HEK293 (cell line): ENCODE measurements around the gene MSANTD1.

ENCODE experiments used
- GLI4 ChIP-seq: fragments of 450-650 bp; formaldehyde crosslinking; IDR thresholded peaks from 2 replicates; pipeline ENCODE4 v1.5.1; 2016; ENCODE audit warnings: missing biosample characterization, missing genetic modification characterization
- MEIS1 ChIP-seq: sonication (generic); formaldehyde crosslinking; IDR thresholded peaks from 2 replicates; pipeline ENCODE4 v1.8.1; 2022; ENCODE audit warnings: missing genetic modification reagents, mild to moderate bottlenecking, borderline replicate concordance
- RBAK ChIP-seq: fragments of 450-650 bp; formaldehyde crosslinking; IDR thresholded peaks from 2 replicates; pipeline ENCODE4 v1.5.1; 2016; ENCODE audit warnings: missing biosample characterization, missing genetic modification characterization
- ZBTB20 ChIP-seq: fragments of 450-650 bp; formaldehyde crosslinking; IDR thresholded peaks from 2 replicates; pipeline ENCODE4 v1.5.1; 2016; ENCODE audit warnings: missing biosample characterization, missing genetic modification characterization
- ZNF76 ChIP-seq: fragments of 450-650 bp; formaldehyde crosslinking; IDR thresholded peaks from 2 replicates; pipeline ENCODE4; 2016; ENCODE audit warnings: low read depth, missing biosample characterization, missing genetic modification characterization, borderline replicate concordance
- ZNF843 ChIP-seq: fragments of 450-650 bp; formaldehyde crosslinking; IDR thresholded peaks from 2 replicates; pipeline ENCODE4 v1.5.1; 2016; ENCODE audit warnings: missing biosample characterization, missing genetic modification characterization
- ZSCAN30 ChIP-seq: fragments of 450-650 bp; IDR thresholded peaks from 2 replicates; pipeline ENCODE4 v1.5.1; 2018; ENCODE audit warnings: missing biosample characterization, mild to moderate bottlenecking, missing genetic modification characterization, moderate library complexity
- TF ChIP-seq, protein P1 (sequence below): fragments of 450-650 bp; formaldehyde crosslinking; IDR thresholded peaks from 2 replicates; pipeline ENCODE4 v1.5.1; 2016; ENCODE audit warnings: missing biosample characterization, missing genetic modification characterization, low read depth
- TF ChIP-seq, protein P2 (sequence below): fragments of 450-650 bp; formaldehyde crosslinking; IDR thresholded peaks from 2 replicates; pipeline ENCODE4 v1.5.1; 2016; ENCODE audit warnings: missing biosample characterization, missing genetic modification characterization
- TF ChIP-seq, protein P3 (sequence below): fragments of 450-650 bp; formaldehyde crosslinking; IDR thresholded peaks from 2 replicates; pipeline ENCODE4 v1.5.1; 2016; ENCODE audit warnings: missing biosample characterization, missing genetic modification characterization
- TF ChIP-seq, protein P4 (sequence below): fragments of 450-650 bp; formaldehyde crosslinking; IDR thresholded peaks from 2 replicates; pipeline ENCODE4 v1.5.1; 2016; ENCODE audit warnings: missing biosample characterization, missing genetic modification characterization
- TF ChIP-seq, protein P5 (sequence below): fragments of 450-650 bp; formaldehyde crosslinking; optimal IDR thresholded peaks from 2 replicates; pipeline ENCODE3; 2016; ENCODE audit warnings: missing biosample characterization, mild to moderate bottlenecking, missing genetic modification characterization
- TF ChIP-seq, protein P6 (sequence below): fragments of 450-650 bp; formaldehyde crosslinking; IDR thresholded peaks from 2 replicates; pipeline ENCODE4 v1.5.1; 2016; ENCODE audit warnings: missing biosample characterization, missing genetic modification characterization
- TF ChIP-seq, protein P7 (sequence below): fragments of 450-650 bp; formaldehyde crosslinking; IDR thresholded peaks from 2 replicates; pipeline ENCODE4 v1.5.1; 2016; ENCODE audit warnings: missing biosample characterization, missing genetic modification characterization

DNA sequence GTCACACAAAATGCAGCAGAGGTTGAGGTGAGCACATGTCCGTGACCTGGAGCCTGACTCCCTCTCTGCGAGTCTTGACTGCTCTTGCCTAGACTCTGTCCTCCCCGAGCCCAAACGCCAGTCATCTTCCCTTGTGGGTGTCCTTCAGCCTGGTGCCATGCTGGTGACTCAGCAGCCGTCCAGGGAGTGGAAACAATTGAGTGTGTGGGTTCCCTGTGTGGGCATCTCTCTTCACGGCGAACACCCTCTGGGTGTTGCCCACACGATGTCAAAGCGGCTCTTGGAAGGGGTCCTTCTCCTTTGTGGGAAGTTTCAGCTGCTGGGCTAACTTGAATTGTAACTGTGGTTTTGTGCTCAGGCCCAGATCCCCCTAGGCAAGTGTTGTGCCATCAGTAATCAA is 17.5 kb upstream of the MSANTD1 start:
- TF ChIP-seq, protein P1, sequence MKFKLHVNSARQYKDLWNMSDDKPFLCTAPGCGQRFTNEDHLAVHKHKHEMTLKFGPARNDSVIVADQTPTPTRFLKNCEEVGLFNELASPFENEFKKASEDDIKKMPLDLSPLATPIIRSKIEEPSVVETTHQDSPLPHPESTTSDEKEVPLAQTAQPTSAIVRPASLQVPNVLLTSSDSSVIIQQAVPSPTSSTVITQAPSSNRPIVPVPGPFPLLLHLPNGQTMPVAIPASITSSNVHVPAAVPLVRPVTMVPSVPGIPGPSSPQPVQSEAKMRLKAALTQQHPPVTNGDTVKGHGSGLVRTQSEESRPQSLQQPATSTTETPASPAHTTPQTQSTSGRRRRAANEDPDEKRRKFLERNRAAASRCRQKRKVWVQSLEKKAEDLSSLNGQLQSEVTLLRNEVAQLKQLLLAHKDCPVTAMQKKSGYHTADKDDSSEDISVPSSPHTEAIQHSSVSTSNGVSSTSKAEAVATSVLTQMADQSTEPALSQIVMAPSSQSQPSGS (tag by site-specific recombination) = no peak
- TF ChIP-seq ZNF76 (tag by site-specific recombination) = no peak
- TF ChIP-seq, protein P2, sequence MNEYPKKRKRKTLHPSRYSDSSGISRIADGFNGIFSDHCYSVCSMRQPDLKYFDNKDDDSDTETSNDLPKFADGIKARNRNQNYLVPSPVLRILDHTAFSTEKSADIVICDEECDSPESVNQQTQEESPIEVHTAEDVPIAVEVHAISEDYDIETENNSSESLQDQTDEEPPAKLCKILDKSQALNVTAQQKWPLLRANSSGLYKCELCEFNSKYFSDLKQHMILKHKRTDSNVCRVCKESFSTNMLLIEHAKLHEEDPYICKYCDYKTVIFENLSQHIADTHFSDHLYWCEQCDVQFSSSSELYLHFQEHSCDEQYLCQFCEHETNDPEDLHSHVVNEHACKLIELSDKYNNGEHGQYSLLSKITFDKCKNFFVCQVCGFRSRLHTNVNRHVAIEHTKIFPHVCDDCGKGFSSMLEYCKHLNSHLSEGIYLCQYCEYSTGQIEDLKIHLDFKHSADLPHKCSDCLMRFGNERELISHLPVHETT (tag by site-specific recombination) = no peak
- no peak for TF ChIP-seq GLI4
- TF ChIP-seq, protein P3, sequence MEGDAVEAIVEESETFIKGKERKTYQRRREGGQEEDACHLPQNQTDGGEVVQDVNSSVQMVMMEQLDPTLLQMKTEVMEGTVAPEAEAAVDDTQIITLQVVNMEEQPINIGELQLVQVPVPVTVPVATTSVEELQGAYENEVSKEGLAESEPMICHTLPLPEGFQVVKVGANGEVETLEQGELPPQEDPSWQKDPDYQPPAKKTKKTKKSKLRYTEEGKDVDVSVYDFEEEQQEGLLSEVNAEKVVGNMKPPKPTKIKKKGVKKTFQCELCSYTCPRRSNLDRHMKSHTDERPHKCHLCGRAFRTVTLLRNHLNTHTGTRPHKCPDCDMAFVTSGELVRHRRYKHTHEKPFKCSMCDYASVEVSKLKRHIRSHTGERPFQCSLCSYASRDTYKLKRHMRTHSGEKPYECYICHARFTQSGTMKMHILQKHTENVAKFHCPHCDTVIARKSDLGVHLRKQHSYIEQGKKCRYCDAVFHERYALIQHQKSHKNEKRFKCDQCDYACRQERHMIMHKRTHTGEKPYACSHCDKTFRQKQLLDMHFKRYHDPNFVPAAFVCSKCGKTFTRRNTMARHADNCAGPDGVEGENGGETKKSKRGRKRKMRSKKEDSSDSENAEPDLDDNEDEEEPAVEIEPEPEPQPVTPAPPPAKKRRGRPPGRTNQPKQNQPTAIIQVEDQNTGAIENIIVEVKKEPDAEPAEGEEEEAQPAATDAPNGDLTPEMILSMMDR (tag by site-specific recombination) = no peak
- no peak for TF ChIP-seq RBAK (tag by site-specific recombination)
- TF ChIP-seq ZBTB20 = no peak
- TF ChIP-seq ZNF843 (tag by site-specific recombination) = no peak
- TF ChIP-seq, protein P4, sequence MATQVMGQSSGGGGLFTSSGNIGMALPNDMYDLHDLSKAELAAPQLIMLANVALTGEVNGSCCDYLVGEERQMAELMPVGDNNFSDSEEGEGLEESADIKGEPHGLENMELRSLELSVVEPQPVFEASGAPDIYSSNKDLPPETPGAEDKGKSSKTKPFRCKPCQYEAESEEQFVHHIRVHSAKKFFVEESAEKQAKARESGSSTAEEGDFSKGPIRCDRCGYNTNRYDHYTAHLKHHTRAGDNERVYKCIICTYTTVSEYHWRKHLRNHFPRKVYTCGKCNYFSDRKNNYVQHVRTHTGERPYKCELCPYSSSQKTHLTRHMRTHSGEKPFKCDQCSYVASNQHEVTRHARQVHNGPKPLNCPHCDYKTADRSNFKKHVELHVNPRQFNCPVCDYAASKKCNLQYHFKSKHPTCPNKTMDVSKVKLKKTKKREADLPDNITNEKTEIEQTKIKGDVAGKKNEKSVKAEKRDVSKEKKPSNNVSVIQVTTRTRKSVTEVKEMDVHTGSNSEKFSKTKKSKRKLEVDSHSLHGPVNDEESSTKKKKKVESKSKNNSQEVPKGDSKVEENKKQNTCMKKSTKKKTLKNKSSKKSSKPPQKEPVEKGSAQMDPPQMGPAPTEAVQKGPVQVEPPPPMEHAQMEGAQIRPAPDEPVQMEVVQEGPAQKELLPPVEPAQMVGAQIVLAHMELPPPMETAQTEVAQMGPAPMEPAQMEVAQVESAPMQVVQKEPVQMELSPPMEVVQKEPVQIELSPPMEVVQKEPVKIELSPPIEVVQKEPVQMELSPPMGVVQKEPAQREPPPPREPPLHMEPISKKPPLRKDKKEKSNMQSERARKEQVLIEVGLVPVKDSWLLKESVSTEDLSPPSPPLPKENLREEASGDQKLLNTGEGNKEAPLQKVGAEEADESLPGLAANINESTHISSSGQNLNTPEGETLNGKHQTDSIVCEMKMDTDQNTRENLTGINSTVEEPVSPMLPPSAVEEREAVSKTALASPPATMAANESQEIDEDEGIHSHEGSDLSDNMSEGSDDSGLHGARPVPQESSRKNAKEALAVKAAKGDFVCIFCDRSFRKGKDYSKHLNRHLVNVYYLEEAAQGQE (tag by site-specific recombination) = no peak
- TF ChIP-seq, protein P5, sequence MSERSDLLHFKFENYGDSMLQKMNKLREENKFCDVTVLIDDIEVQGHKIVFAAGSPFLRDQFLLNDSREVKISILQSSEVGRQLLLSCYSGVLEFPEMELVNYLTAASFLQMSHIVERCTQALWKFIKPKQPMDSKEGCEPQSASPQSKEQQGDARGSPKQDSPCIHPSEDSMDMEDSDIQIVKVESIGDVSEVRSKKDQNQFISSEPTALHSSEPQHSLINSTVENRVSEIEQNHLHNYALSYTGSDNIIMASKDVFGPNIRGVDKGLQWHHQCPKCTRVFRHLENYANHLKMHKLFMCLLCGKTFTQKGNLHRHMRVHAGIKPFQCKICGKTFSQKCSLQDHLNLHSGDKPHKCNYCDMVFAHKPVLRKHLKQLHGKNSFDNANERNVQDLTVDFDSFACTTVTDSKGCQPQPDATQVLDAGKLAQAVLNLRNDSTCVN = no peak
- TF ChIP-seq, protein P6, sequence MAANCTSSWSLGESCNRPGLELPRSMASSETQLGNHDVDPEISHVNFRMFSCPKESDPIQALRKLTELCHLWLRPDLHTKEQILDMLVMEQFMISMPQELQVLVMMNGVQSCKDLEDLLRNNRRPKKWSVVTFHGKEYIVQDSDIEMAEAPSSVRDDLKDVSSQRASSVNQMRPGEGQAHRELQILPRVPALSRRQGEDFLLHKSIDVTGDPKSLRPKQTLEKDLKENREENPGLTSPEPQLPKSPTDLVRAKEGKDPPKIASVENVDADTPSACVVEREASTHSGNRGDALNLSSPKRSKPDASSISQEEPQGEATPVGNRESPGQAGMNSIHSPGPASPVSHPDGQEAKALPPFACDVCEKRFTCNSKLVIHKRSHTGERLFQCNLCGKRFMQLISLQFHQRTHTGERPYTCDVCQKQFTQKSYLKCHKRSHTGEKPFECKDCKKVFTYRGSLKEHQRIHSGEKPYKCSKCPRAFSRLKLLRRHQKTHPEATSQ (tag by site-specific recombination) = no peak
- no peak for TF ChIP-seq ZSCAN30 (tag by site-specific recombination)
- TF ChIP-seq, protein P7, sequence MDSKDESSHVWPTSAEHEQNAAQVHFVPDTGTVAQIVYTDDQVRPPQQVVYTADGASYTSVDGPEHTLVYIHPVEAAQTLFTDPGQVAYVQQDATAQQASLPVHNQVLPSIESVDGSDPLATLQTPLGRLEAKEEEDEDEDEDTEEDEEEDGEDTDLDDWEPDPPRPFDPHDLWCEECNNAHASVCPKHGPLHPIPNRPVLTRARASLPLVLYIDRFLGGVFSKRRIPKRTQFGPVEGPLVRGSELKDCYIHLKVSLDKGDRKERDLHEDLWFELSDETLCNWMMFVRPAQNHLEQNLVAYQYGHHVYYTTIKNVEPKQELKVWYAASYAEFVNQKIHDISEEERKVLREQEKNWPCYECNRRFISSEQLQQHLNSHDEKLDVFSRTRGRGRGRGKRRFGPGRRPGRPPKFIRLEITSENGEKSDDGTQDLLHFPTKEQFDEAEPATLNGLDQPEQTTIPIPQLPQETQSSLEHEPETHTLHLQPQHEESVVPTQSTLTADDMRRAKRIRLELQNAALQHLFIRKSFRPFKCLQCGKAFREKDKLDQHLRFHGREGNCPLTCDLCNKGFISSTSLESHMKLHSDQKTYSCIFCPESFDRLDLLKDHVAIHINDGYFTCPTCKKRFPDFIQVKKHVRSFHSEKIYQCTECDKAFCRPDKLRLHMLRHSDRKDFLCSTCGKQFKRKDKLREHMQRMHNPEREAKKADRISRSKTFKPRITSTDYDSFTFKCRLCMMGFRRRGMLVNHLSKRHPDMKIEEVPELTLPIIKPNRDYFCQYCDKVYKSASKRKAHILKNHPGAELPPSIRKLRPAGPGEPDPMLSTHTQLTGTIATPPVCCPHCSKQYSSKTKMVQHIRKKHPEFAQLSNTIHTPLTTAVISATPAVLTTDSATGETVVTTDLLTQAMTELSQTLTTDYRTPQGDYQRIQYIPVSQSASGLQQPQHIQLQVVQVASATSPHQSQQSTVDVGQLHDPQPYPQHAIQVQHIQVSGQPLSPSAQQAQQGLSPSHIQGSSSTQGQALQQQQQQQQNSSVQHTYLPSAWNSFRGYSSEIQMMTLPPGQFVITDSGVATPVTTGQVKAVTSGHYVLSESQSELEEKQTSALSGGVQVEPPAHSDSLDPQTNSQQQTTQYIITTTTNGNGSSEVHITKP = no peak
- TF ChIP-seq MEIS1 = no peak
